ENCODE results near the gene MATN4. TPM values are rescaled to one million over a fixed set of nuclear protein-coding genes. Genes with fewer than 3 reads are reported as not detected.
A peak's percentile ranks its signal among the peaks of the same experiment; 100 is the strongest.

The MATN4 gene
- total and polyA plus RNA-seq, 7 donors, result not detected

DNA sequence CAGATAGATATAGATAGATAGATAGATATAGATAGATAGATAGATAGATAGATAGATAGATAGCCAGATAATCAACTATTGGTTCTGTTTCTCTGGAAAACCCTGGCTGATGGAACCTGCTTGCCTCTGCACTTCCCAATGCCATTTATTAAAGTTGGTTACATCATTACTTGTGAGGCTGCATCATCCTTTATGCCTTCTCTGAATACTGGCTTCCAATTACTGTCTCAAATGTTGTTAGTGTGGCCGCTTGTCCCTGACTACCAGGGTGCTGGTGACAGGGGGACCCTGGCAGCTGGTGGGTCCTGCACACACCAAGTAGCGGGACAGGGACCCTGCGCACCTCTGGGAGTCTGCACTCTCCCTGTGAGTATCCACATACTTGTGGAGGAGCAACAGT is 49.8 kb downstream of the MATN4 start:
- no peak for TF ChIP-seq CTCF (IDR thresholded peaks at IDR 0.05)
- H3K4me3 ChIP-seq, result no peak overlapping the region
- no peak for ATAC-seq
- H3K4me1 ChIP-seq, result peaks cover 12% of the 10 kb centered on the region
- no peak for DNase-seq
- H3K36me3 ChIP-seq (ENCODE audit: insufficient read depth in 1 of 2, low read depth in 1 of 2), result no peaks in the 10 kb centered on the region
- WGBS, 3 donors, result 79 to 89% (median 83%) methylated on average over 3 of the region's 3 CpGs
- H3K27ac ChIP-seq, result no peak overlapping the region
- H3K9me3 ChIP-seq, result no peaks in the 10 kb centered on the region
- intact Hi-C loops (cut with DNase I), result no loop called here
- H3K27me3 ChIP-seq (ENCODE audit: insufficient read depth in 3 of 3, low read length in 2 of 3), result peaks cover 0 to 4% (median 0%) of the 10 kb centered on the region in 3 donors

GRCh38 chr20:45257711-45258110 is 50.4 kb downstream of the MATN4 start:
- Histone ChIP-seq H3K27me3 (ENCODE audit: insufficient read depth in 3 of 3, low read length in 2 of 3) (peaks cover 0 to 4% (median 0%) of the 10 kb centered on the region in 3 donors), H3K9me3 (no peaks in the 10 kb centered on the region), H3K4me1 (peaks cover 12% of the 10 kb centered on the region), H3K36me3 (ENCODE audit: insufficient read depth in 1 of 2, low read depth in 1 of 2) (no peaks in the 10 kb centered on the region), H3K27ac (no peak overlapping the region), H3K4me3 (no peak overlapping the region)
- 55 to 60% (median 55%) methylated on average over 7 of the region's 7 CpGs for WGBS, 3 donors
- DNase-seq, result no peak
- intact Hi-C loops (cut with DNase I), result no loop called here
- ATAC-seq, result no peak
- no peak for TF ChIP-seq CTCF (IDR thresholded peaks at IDR 0.05)

GRCh38 chr20:45257161-45257560 is 50.9 kb downstream of the MATN4 start:
- no peak overlapping the region for H3K27ac ChIP-seq
- DNase-seq, result no peak
- no peak for ATAC-seq
- H3K4me3 ChIP-seq, result no peak overlapping the region
- H3K9me3 ChIP-seq, result no peaks in the 10 kb centered on the region
- intact Hi-C loops (cut with DNase I), result no loop called here
- H3K36me3 ChIP-seq (ENCODE audit: insufficient read depth in 1 of 2, low read depth in 1 of 2), result no peaks in the 10 kb centered on the region
- TF ChIP-seq CTCF (IDR thresholded peaks at IDR 0.05), result no peak
- H3K27me3 ChIP-seq (ENCODE audit: insufficient read depth in 3 of 3, low read length in 2 of 3), result peaks cover 0 to 4% (median 0%) of the 10 kb centered on the region in 3 donors
- 69 to 75% (median 73%) methylated on average over 3 of the region's 3 CpGs for WGBS, 3 donors
- H3K4me1 ChIP-seq, result peaks cover 12% of the 10 kb centered on the region

- Histone ChIP-seq H3K27me3 (ENCODE audit: insufficient read depth in 3 of 3, low read length in 2 of 3) (peaks cover 0 to 5% (median 4%) of the 10 kb centered on the region in 3 donors), H3K36me3 (ENCODE audit: insufficient read depth in 1 of 2, low read depth in 1 of 2) (no peaks in the 10 kb centered on the region), H3K9me3 (no peaks in the 10 kb centered on the region), H3K4me3 (peak within 1 kb of the TSS; percentile 58), H3K4me1 (peaks cover 12% of the 10 kb centered on the region), H3K27ac (peak within 1 kb of the TSS; percentile 37)
- TF ChIP-seq CTCF (IDR thresholded peaks at IDR 0.05), result no peak
- DNase-seq (peak; percentile 26 to 67), ATAC-seq (peak; percentile 75 to 90 (median 80))
- 28 to 39% (median 30%) methylated on average over 7 of the region's 7 CpGs for WGBS, 3 donors
- intact Hi-C loops (cut with DNase I), result no loop called here
These were observed 53.5 kb downstream of the MATN4 start, which contains the start of gene SLPI for GRCh38 chr20:45254383-45255262. SLPI (minus strand) TSS chr20:45254564; CDS start chr20:45254543, 21 bp downstream.
